Measurements from ENCODE around the gene CEP170. TPM values are rescaled to one million over a fixed set of nuclear protein-coding genes. Genes with fewer than 3 reads are reported as not detected.

CEP170 gene
- total and polyA plus RNA-seq, 2 experiments from 2014 or later = 22.9 to 37.3 TPM

- TF ChIP-seq EZH2phosphoT487 (IDR thresholded peaks at IDR 0.05; ENCODE audit: low read depth, severe bottlenecking, unreplicated experiment) (no peak), EZH2 (IDR thresholded peaks at IDR 0.05; ENCODE audit: borderline replicate concordance) (no peak)
- TF ChIP-seq, protein P1, sequence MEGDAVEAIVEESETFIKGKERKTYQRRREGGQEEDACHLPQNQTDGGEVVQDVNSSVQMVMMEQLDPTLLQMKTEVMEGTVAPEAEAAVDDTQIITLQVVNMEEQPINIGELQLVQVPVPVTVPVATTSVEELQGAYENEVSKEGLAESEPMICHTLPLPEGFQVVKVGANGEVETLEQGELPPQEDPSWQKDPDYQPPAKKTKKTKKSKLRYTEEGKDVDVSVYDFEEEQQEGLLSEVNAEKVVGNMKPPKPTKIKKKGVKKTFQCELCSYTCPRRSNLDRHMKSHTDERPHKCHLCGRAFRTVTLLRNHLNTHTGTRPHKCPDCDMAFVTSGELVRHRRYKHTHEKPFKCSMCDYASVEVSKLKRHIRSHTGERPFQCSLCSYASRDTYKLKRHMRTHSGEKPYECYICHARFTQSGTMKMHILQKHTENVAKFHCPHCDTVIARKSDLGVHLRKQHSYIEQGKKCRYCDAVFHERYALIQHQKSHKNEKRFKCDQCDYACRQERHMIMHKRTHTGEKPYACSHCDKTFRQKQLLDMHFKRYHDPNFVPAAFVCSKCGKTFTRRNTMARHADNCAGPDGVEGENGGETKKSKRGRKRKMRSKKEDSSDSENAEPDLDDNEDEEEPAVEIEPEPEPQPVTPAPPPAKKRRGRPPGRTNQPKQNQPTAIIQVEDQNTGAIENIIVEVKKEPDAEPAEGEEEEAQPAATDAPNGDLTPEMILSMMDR (IDR thresholded peaks at IDR 0.05; ENCODE audit: poor library complexity) = no peak
- Histone ChIP-seq H4K20me1 (ENCODE audit: insufficient read depth, poor library complexity, severe bottlenecking) (no peaks in the 10 kb centered on the region), H3K9me2 (replicated peaks; ENCODE audit: insufficient read depth) (no peaks in the 10 kb centered on the region), H3K79me2 (peaks cover 16% of the 10 kb centered on the region), H3K9me3 (ENCODE audit: low read depth) (no peaks in the 10 kb centered on the region), H2AFZ (no peak overlapping the region), H3K4me1 (ENCODE audit: insufficient read depth) (peaks cover 4% of the 10 kb centered on the region), H3K27ac (peak overlapping the region; percentile 60), H3K36me3 (replicated peaks; ENCODE audit: insufficient read depth, low read depth) (no peaks in the 10 kb centered on the region), H3K27me3 (no peaks in the 10 kb centered on the region), H3K4me2 (peak overlapping the region; percentile 65), H3K4me3 (no peak overlapping the region)
- DNase-seq (ENCODE audit: low spot score) = no peak
- 86% methylated on average over 13 of the region's 13 CpGs for WGBS (ENCODE audit: low lambda C conversion rate, missing lambda C conversion rate)
Observed at GRCh38 chr1:243268751-243269460, 13.8 kb upstream of the CEP170 start.

GRCh38 chr1:243267914-243268653 is 13.0 kb upstream of the CEP170 start:
- Histone ChIP-seq H2AFZ (no peak overlapping the region), H3K9me3 (ENCODE audit: low read depth) (no peaks in the 10 kb centered on the region), H3K4me1 (ENCODE audit: insufficient read depth) (peaks cover 4% of the 10 kb centered on the region), H4K20me1 (ENCODE audit: insufficient read depth, poor library complexity, severe bottlenecking) (no peaks in the 10 kb centered on the region), H3K9me2 (replicated peaks; ENCODE audit: insufficient read depth) (no peaks in the 10 kb centered on the region), H3K27me3 (no peaks in the 10 kb centered on the region), H3K4me3 (no peak overlapping the region), H3K4me2 (peak overlapping the region; percentile 65), H3K36me3 (replicated peaks; ENCODE audit: insufficient read depth, low read depth) (no peaks in the 10 kb centered on the region), H3K27ac (peak overlapping the region; percentile 60), H3K79me2 (peaks cover 19% of the 10 kb centered on the region)
- 74% methylated on average over 12 of the region's 12 CpGs for WGBS (ENCODE audit: low lambda C conversion rate, missing lambda C conversion rate)
- TF ChIP-seq EZH2phosphoT487 (IDR thresholded peaks at IDR 0.05; ENCODE audit: low read depth, severe bottlenecking, unreplicated experiment) (no peak), EZH2 (IDR thresholded peaks at IDR 0.05; ENCODE audit: borderline replicate concordance) (no peak)
- TF ChIP-seq, protein P1 (IDR thresholded peaks at IDR 0.05; ENCODE audit: poor library complexity) = no peak
- DNase-seq (ENCODE audit: low spot score) = no peak

DNA sequence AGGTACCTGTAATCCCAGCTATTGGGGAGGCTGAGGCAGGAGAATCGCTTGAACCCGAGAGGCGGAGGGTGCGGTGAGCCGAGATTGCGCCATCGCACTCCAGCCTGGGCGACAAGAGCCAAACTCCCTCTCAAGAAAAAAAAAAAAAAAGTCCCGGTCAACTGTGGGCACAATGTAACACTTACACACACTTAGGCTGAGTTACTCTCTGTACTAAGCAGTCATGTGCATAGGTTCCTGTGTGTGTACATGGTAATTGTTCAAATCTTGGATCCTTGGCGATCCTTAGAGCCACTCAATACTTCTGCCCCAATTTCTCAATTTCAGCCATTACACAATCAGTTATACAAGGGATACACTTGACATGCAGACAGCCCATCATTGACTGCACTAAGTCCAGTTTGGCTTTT is 12.4 kb upstream of the CEP170 start:
- no peak for DNase-seq (ENCODE audit: low spot score)
- Histone ChIP-seq H3K9me3 (ENCODE audit: low read depth) (no peaks in the 10 kb centered on the region), H3K79me2 (peaks cover 21% of the 10 kb centered on the region), H2AFZ (no peak overlapping the region), H3K4me2 (no peak overlapping the region), H4K20me1 (ENCODE audit: insufficient read depth, poor library complexity, severe bottlenecking) (no peaks in the 10 kb centered on the region), H3K27me3 (no peaks in the 10 kb centered on the region), H3K27ac (peak overlapping the region; percentile 60), H3K4me1 (ENCODE audit: insufficient read depth) (peaks cover 4% of the 10 kb centered on the region), H3K9me2 (replicated peaks; ENCODE audit: insufficient read depth) (no peaks in the 10 kb centered on the region), H3K4me3 (no peak overlapping the region), H3K36me3 (replicated peaks; ENCODE audit: insufficient read depth, low read depth) (no peaks in the 10 kb centered on the region)
- 87% methylated on average over 4 of the region's 10 CpGs for WGBS (ENCODE audit: low lambda C conversion rate, missing lambda C conversion rate)
- TF ChIP-seq, protein P1 (IDR thresholded peaks at IDR 0.05; ENCODE audit: poor library complexity) = no peak
- TF ChIP-seq EZH2 (IDR thresholded peaks at IDR 0.05; ENCODE audit: borderline replicate concordance) (no peak), EZH2phosphoT487 (IDR thresholded peaks at IDR 0.05; ENCODE audit: low read depth, severe bottlenecking, unreplicated experiment) (no peak)
